GM06990 (cell line): ENCODE results near the gene RGS8.

Source experiments
- DNase-seq: peaks from one replicate; pipeline ENCODE4 v3.0.0-alpha.2; 2011; ENCODE audit not compliant: insufficient read length; ENCODE audit errors: extremely low read depth
- H3K27me3 ChIP-seq: replicated peaks from 2 replicates; pipeline ENCODE4 v1.6.0; 2011; ENCODE audit warnings: low read length; ENCODE audit not compliant: control insufficient read depth, insufficient read depth
- H3K36me3 ChIP-seq: 2 replicates; pipeline ENCODE4 v1.5.1; 2011; ENCODE audit warnings: low read length; ENCODE audit not compliant: control insufficient read depth, insufficient read depth
- H3K4me3 ChIP-seq: replicated peaks from 2 replicates; pipeline ENCODE4 v1.5.1; 2011; ENCODE audit warnings: low read depth, mild to moderate bottlenecking, control low read depth, low read length
- CTCF ChIP-seq: IDR thresholded peaks from 2 replicates; pipeline ENCODE4 v1.5.1; 2011; ENCODE audit warnings: low read length, control low read depth, mild to moderate bottlenecking, inconsistent platforms; ENCODE audit not compliant: insufficient read depth, poor library complexity, severe bottlenecking

RGS8 gene

GRCh38 chr1:182677397-182678098, 6.8 kb downstream of the RGS8 start:
- no peak overlapping the region for H3K4me3 ChIP-seq
- TF ChIP-seq CTCF = no peak
- H3K27me3 ChIP-seq = no peaks in the 10 kb centered on the region
- DNase-seq = peak; percentile 69
- no peaks in the 10 kb centered on the region for H3K36me3 ChIP-seq

GRCh38 chr1:182676274-182676673, 8.1 kb downstream of the RGS8 start:
- no peak for DNase-seq
- Histone ChIP-seq H3K36me3 (no peaks in the 10 kb centered on the region), H3K27me3 (no peaks in the 10 kb centered on the region), H3K4me3 (no peak overlapping the region)
- TF ChIP-seq CTCF = no peak

- Histone ChIP-seq H3K36me3 (no peaks in the 10 kb centered on the region), H3K4me3 (no peak overlapping the region), H3K27me3 (no peaks in the 10 kb centered on the region)
- DNase-seq = no peak
- TF ChIP-seq CTCF = no peak
Observed at GRCh38 chr1:182674346-182675246, 9.8 kb downstream of the RGS8 start.

GRCh38 chr1:182672487-182672836, 11.9 kb downstream of the RGS8 start:
- H3K36me3 ChIP-seq = no peaks in the 10 kb centered on the region
- no peak for DNase-seq
- no peak overlapping the region for H3K4me3 ChIP-seq
- H3K27me3 ChIP-seq = no peaks in the 10 kb centered on the region
- TF ChIP-seq CTCF = no peak

GRCh38 chr1:182671750-182672486, 12.5 kb downstream of the RGS8 start:
- no peaks in the 10 kb centered on the region for H3K36me3 ChIP-seq
- TF ChIP-seq CTCF = no peak
- H3K4me3 ChIP-seq = no peak overlapping the region
- H3K27me3 ChIP-seq = no peaks in the 10 kb centered on the region
- peak; percentile 23 for DNase-seq
